Pancreas (tissue), 10 donors: ENCODE measurements around the gene AKAP13. TPM values are rescaled to one million over a fixed set of nuclear protein-coding genes. Genes with fewer than 3 reads are reported as not detected.

Source experiments
- ATAC-seq, 4 donors: fragments of 200-7000 bp; cut with Tn5 transposase; one replicate each; pipeline versions ENCODE4 v1.8.0 to v1.9.1; 2020; ENCODE audit warnings: mild to moderate bottlenecking in 4 of 4, moderate library complexity in 4 of 4
- DNase-seq, 6 donors: peaks; one replicate each; pipeline ENCODE4 v3.0.0-alpha.2; 2020
- FAIRE-seq: peaks from 2 replicates; lab custom pipeline; 2012; peaks lifted over from hg19 to GRCh38; lab: Jason Lieb, UNC
- H3K27ac ChIP-seq, 4 donors: fragments of 200-600 bp; sonication (generic); 1 replicate in 3 of 4; 2 replicates in 1 of 4; pipeline versions ENCODE4 v1.5.0 to v1.8.0; 2020
- H3K27me3 ChIP-seq, 4 donors: fragments of 200-600 bp; one replicate each; pipeline ENCODE4 v1.8.0; 2021
- H3K36me3 ChIP-seq, 3 donors: fragments of 200-600 bp; sonication (generic) in 1 of 3; one replicate each; pipeline versions ENCODE4 v1.5.0 to v1.8.0; 2020 to 2021
- H3K4me1 ChIP-seq, 3 donors: fragments of 200-600 bp; one replicate each; pipeline ENCODE4 v1.8.0; 2021
- H3K4me3 ChIP-seq, 4 donors: fragments of 200-600 bp; sonication (generic) in 2 of 4; one replicate each; pipeline versions ENCODE4 v1.5.0 to v1.8.0; 2020 to 2021
- H3K9me3 ChIP-seq, 4 donors: fragments of 200-600 bp; one replicate each; pipeline ENCODE4 v1.8.0; 2021
- WGBS, 2 donors: extraction: QIAGEN DNeasy Blood & Tissue Kit; methylation state at CpG; one replicate each; pipeline ENCODE4 v1.1.7; 2013; 5-methylcytosine and 5-hydroxymethylcytosine counted together
- intact Hi-C, 3 donors: fragments of 100-400 bp; cut with DNase I; formaldehyde crosslinking; loops; one replicate each; pipeline versions ENCODE4 v1.11.1 to v1.14.2; 2022
- polyA plus RNA-seq, 2 donors: library from polyadenylated mRNA; stranded (reverse); fragments of 200-250 nt; gene quantifications; one replicate each; pipeline ENCODE4 v1.2.3, GENCODE V29; 2013
- total RNA-seq, 6 donors: library from RNA; stranded (reverse); fragmentation: NEBNext Ultra II Directional in 4 of 6; extraction: Animal tissue kit (Norgen Biotek cat#: 25700) in 4 of 6; gene quantifications; one replicate each; pipeline versions ENCODE4 v1.2.1 to v1.2.4, GENCODE V29; 2021 to 2023
- TF ChIP-seq, protein P1 (sequence below), 4 donors: fragments of 200-600 bp; sonication (generic) in 3 of 4; IDR thresholded peaks; one replicate each; pipeline versions ENCODE4 v1.5.0 to v1.8.0; 2021; ENCODE audit warnings: antibody characterized with exemption in 4 of 4
- donor health status: healthy with polysubstance abuse.
- donor health status: DM: no; HTN: no; CAD: no; lungs with moderate emphysema.
- donor health status: DM: no; HTN: no; CAD: no.
- donor health status: control.
- donor health status: control.
- donor health status: Bipolar disorder and iron deficiency.
- donor health status: DM: yes; HTN: yes; CAD: no.
- donor health status: DM: no; HTN: no; CAD: no.
- donor health status: DM: no; HTN: no; CAD: no.
- donor health status: DM: yes; HTN: yes; CAD: no.

The AKAP13 gene
- total and polyA plus RNA-seq, 8 donors = 64.9 to 139 (median 89.9) TPM

DNA sequence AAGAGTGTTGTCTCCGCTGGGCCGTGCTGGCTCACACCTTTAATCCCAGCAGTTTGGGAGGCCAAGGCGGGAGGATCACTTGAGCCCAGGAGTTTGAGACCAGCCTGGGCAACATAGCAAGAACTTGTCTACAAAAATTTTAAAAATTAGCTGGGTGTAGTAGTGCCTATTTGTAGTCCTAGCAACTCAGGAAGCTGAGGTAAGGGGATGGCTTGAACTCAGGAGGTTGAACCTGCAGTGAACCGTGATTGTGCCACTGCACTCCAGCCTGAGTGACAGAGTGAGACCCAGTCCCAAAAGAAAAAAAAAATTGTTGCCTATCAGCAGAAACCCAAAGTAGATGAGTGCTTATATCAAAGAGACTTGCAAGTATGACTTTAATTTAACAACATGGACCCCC lies 12.7 kb upstream of the AKAP13 start:
- Histone ChIP-seq H3K27me3 (no peaks in the 10 kb centered on the region), H3K9me3 (no peaks in the 10 kb centered on the region), H3K4me3 (no peak overlapping the region), H3K27ac (no peak overlapping the region), H3K4me1 (no peaks in the 10 kb centered on the region), H3K36me3 (no peaks in the 10 kb centered on the region)
- intact Hi-C loops = no loop called here
- no peak for DNase-seq
- FAIRE-seq = no peak
- TF ChIP-seq, protein P1, sequence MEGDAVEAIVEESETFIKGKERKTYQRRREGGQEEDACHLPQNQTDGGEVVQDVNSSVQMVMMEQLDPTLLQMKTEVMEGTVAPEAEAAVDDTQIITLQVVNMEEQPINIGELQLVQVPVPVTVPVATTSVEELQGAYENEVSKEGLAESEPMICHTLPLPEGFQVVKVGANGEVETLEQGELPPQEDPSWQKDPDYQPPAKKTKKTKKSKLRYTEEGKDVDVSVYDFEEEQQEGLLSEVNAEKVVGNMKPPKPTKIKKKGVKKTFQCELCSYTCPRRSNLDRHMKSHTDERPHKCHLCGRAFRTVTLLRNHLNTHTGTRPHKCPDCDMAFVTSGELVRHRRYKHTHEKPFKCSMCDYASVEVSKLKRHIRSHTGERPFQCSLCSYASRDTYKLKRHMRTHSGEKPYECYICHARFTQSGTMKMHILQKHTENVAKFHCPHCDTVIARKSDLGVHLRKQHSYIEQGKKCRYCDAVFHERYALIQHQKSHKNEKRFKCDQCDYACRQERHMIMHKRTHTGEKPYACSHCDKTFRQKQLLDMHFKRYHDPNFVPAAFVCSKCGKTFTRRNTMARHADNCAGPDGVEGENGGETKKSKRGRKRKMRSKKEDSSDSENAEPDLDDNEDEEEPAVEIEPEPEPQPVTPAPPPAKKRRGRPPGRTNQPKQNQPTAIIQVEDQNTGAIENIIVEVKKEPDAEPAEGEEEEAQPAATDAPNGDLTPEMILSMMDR (IDR thresholded peaks at IDR 0.05) = no peak
- 96% methylated on average over 4 of the region's 4 CpGs for WGBS, 2 donors
- no peak for ATAC-seq

DNA sequence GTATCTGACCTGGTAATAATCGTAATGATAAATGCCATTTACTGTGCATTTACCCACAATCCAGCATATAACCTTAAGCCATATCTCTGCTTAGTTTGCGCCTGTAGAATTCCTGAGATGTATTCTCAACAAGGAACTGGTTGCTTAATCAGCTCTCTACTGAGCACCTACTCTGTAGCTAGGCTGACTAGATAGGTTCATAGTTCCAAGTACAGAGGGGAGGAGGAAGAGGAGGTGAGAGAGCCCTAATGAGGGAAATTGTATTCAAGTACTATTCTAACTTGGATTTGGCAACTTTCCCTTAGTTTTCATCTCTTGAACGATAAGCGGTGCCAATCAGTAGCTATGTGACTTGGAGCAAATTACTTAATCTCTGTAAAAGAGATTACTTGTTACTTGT lies 5.6 kb upstream of the AKAP13 start:
- no peak for FAIRE-seq
- intact Hi-C loops = no loop called here
- WGBS, 2 donors = 66 to 75% methylated on average over 4 of the region's 4 CpGs
- Histone ChIP-seq H3K27ac (no peak overlapping the region), H3K4me1 (peaks cover 0 to 2% (median 0%) of the 10 kb centered on the region in 3 donors), H3K27me3 (no peaks in the 10 kb centered on the region), H3K9me3 (no peaks in the 10 kb centered on the region), H3K4me3 (no peak overlapping the region), H3K36me3 (no peaks in the 10 kb centered on the region)
- ATAC-seq = no peak
- no peak for DNase-seq
- TF ChIP-seq, protein P1 (IDR thresholded peaks at IDR 0.05) = no peak

GRCh38 chr15:85377269-85377668 lies 3.1 kb upstream of the AKAP13 start:
- no peaks in the 10 kb centered on the region for H3K36me3 ChIP-seq
- H3K4me3 ChIP-seq = no peak overlapping the region
- no peaks in the 10 kb centered on the region for H3K27me3 ChIP-seq
- peaks cover 0 to 9% (median 0%) of the 10 kb centered on the region in 3 donors for H3K4me1 ChIP-seq
- no peak overlapping the region for H3K27ac ChIP-seq
- WGBS, 2 donors = 70 to 82% methylated on average over 2 of the region's 2 CpGs
- DNase-seq (no peak), FAIRE-seq (no peak), ATAC-seq (no peak)
- intact Hi-C loops = no loop called here
- TF ChIP-seq, protein P1 (IDR thresholded peaks at IDR 0.05) = no peak
- no peaks in the 10 kb centered on the region for H3K9me3 ChIP-seq

GRCh38 chr15:85377986-85378385 lies 2.4 kb upstream of the AKAP13 start:
- DNase-seq (no peak), ATAC-seq (no peak), FAIRE-seq (no peak)
- H3K4me1 ChIP-seq = peaks cover 0 to 13% (median 0%) of the 10 kb centered on the region in 3 donors
- TF ChIP-seq, protein P1 (IDR thresholded peaks at IDR 0.05) = no peak
- no peak overlapping the region for H3K4me3 ChIP-seq
- no peaks in the 10 kb centered on the region for H3K27me3 ChIP-seq
- no peak overlapping the region for H3K27ac ChIP-seq
- H3K9me3 ChIP-seq = no peaks in the 10 kb centered on the region
- H3K36me3 ChIP-seq = no peaks in the 10 kb centered on the region
- WGBS, 2 donors = 88 to 92% methylated on average over 6 of the region's 6 CpGs
- intact Hi-C loops = no loop called here

DNA sequence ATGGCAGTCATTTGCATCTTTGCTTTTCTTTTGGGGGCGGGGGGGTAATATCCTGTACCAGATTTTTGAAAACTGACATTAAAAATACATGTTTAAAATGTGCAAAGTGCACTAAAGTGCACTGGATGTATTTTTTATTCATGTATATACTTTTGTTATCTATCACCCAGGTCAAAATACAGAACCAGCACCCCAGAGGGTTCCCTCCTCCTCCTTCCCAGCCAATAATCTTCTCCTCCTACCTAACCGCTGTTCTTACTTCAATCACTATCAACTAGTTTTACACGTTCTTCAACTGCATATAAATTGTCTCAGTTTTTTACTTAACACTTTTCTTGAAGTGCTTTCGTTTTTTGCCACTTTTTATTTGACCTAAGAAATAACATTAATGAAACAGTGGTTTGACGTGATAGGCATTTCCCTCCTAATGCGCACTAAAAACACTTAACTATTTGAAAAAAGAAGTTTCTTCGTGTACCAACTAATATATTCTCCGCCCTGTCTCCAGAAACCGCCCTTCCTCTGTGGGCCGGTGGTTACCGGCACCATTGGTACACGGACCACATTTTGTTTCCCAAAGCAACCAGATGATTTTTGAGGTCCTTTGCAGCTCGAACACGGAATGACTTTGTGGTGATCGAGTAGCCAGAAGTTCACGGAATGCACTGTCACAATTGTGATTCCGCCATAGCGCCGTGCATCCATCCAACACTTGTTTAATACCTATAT lies 836 bp upstream of the AKAP13 start:
- Histone ChIP-seq H3K4me1 (peaks cover 0 to 13% (median 0%) of the 10 kb centered on the region in 3 donors), H3K4me3 (peak overlapping the region in 2 of 4 donors; percentile 59 to 78), H3K27me3 (no peaks in the 10 kb centered on the region), H3K36me3 (no peaks in the 10 kb centered on the region), H3K27ac (peak overlapping the region; percentile 85 to 91 (median 88)), H3K9me3 (no peaks in the 10 kb centered on the region)
- WGBS, 2 donors = 2 to 5% methylated on average over 19 of the region's 19 CpGs
- DNase-seq (peak in 2 of 6 donors; percentile 8 to 35), FAIRE-seq (no peak), ATAC-seq (peak in 2 of 4 donors; percentile 11 to 14)
- TF ChIP-seq, protein P1 (IDR thresholded peaks at IDR 0.05) = no peak
- intact Hi-C loops = no loop called here
